ENCODE measurements around the gene CRISP3.

The CRISP3 gene

DNA sequence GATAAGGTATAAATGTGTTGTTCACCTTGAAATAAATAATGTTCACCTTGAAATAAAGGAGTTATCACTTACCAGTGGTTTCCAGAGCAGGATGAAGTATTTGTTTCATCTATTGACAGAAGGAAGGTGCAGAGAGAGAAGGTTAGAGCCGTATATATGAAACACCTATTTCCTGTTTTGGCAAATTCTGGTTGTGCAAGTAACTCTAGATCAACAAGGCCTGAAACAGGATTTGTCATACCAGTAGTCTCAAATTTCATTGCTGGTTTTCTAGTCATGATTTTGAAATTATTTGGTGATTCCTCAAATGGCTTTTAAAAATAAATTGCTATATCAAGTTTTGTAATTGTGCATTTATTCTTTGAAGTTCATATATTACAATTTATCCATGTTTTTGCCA is at the start of gene CRISP3:
Gene CRISP3, minus strand, starts transcription at position 130 of the 400 bp plus-strand sequence. Its CDS starts 21 bp downstream, at position 109.
- H3K27ac ChIP-seq (ENCODE audit: low read depth, low read length): no peak within 1 kb of the TSS
- H3K4me3 ChIP-seq (ENCODE audit: low read depth in 1 of 2, low read length in 2 of 2): no peak within 1 kb of the TSS
- no peaks in the 10 kb centered on the region for H3K27me3 ChIP-seq (ENCODE audit: control insufficient read depth in 1 of 2, insufficient read depth in 2 of 2, low read length in 2 of 2)
- no peak within 1 kb of the TSS for H3K9ac ChIP-seq (ENCODE audit: low read depth in 1 of 2, low read length in 2 of 2)
- no peaks in the 10 kb centered on the region for H3K36me3 ChIP-seq (ENCODE audit: control insufficient read depth in 1 of 2, insufficient read depth in 2 of 2, low read length in 2 of 2)
- H3K9me3 ChIP-seq (ENCODE audit: control insufficient read depth in 1 of 2, low read length in 2 of 2): no peaks in the 10 kb centered on the region
- H3K4me1 ChIP-seq (ENCODE audit: control insufficient read depth in 1 of 2, insufficient read depth in 2 of 2, low read length in 2 of 2): no peaks in the 10 kb centered on the region

DNA sequence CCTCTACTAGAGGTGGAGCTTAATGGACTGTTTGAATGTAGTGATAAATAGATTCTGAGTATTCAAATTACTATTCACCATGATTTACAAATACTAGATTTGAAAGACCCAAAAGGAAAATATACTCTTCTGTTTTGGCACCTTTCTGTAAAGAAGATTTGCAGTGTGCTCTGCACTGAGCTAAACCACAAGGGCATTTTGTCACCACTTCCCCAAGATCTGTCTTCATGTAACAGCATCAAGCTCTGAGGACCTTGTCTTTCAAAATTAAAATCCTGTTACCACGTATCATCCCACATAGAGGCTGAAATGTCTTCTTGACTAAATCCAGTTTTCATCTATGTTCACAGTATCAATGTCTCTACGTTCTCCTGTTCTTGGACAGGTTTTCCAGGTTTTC is 46.2 kb upstream of the CRISP3 start:
- Histone ChIP-seq H3K36me3 (ENCODE audit: control insufficient read depth in 1 of 2, insufficient read depth in 2 of 2, low read length in 2 of 2) (no peaks in the 10 kb centered on the region), H3K9ac (ENCODE audit: low read depth in 1 of 2, low read length in 2 of 2) (no peak overlapping the region), H3K4me1 (ENCODE audit: control insufficient read depth in 1 of 2, insufficient read depth in 2 of 2, low read length in 2 of 2) (no peaks in the 10 kb centered on the region), H3K27ac (ENCODE audit: low read depth, low read length) (no peak overlapping the region), H3K27me3 (ENCODE audit: control insufficient read depth in 1 of 2, insufficient read depth in 2 of 2, low read length in 2 of 2) (no peaks in the 10 kb centered on the region), H3K4me3 (ENCODE audit: low read depth in 1 of 2, low read length in 2 of 2) (no peak overlapping the region), H3K9me3 (ENCODE audit: control insufficient read depth in 1 of 2, low read length in 2 of 2) (no peaks in the 10 kb centered on the region)

DNA sequence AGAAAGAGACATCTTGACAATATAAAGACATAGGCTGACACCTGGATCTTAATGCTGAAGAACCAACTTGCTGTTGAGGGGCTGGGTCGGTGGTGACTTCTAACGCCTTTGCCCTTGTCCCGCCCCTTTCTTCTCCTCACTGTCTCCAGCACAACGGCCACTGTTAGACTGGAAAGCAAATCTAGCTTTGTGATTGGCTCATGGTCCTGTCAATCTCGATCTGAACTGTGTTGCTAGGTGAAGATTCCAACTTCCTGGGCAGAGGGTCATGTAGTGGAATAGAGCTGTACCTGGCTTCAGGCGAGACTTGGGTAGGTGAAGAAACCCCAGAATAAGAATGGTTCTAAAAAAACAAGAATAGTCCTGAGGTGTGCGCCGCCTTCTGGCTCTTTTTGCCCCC is 43.0 kb upstream of the CRISP3 start, which contains the start of gene PGK2:
Gene PGK2, minus strand, starts transcription at position 110 of the 400 bp plus-strand sequence. Its CDS starts 98 bp downstream, at position 12.
- Histone ChIP-seq H3K36me3 (ENCODE audit: control insufficient read depth in 1 of 2, insufficient read depth in 2 of 2, low read length in 2 of 2) (no peaks in the 10 kb centered on the region), H3K9ac (ENCODE audit: low read depth in 1 of 2, low read length in 2 of 2) (no peak within 1 kb of the TSS), H3K4me3 (ENCODE audit: low read depth in 1 of 2, low read length in 2 of 2) (no peak within 1 kb of the TSS), H3K27me3 (ENCODE audit: control insufficient read depth in 1 of 2, insufficient read depth in 2 of 2, low read length in 2 of 2) (no peaks in the 10 kb centered on the region), H3K27ac (ENCODE audit: low read depth, low read length) (no peak within 1 kb of the TSS), H3K9me3 (ENCODE audit: control insufficient read depth in 1 of 2, low read length in 2 of 2) (no peaks in the 10 kb centered on the region), H3K4me1 (ENCODE audit: control insufficient read depth in 1 of 2, insufficient read depth in 2 of 2, low read length in 2 of 2) (no peaks in the 10 kb centered on the region)

DNA sequence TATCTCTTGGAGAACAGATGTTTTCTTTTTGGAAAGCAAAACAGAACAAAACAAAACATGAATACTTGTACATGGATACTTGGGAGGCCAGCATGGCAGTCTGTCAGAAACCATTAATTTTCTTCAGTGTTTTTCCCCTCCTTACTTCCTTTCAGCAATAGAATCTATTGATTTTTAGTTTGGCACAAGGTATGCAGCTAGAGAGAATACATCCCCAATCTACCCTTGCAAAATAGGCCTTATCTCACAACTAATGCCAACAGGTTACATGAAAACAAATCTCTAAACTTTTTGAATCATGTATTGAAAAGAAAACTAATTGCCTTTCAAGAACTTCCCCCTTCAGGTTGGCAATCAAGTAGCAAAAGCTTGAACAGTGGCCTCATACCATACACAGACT is 40.1 kb upstream of the CRISP3 start:
- H3K36me3 ChIP-seq (ENCODE audit: control insufficient read depth in 1 of 2, insufficient read depth in 2 of 2, low read length in 2 of 2): no peaks in the 10 kb centered on the region
- H3K27me3 ChIP-seq (ENCODE audit: control insufficient read depth in 1 of 2, insufficient read depth in 2 of 2, low read length in 2 of 2): no peaks in the 10 kb centered on the region
- no peak overlapping the region for H3K9ac ChIP-seq (ENCODE audit: low read depth in 1 of 2, low read length in 2 of 2)
- H3K4me3 ChIP-seq (ENCODE audit: low read depth in 1 of 2, low read length in 2 of 2): no peak overlapping the region
- no peaks in the 10 kb centered on the region for H3K9me3 ChIP-seq (ENCODE audit: control insufficient read depth in 1 of 2, low read length in 2 of 2)
- no peaks in the 10 kb centered on the region for H3K4me1 ChIP-seq (ENCODE audit: control insufficient read depth in 1 of 2, insufficient read depth in 2 of 2, low read length in 2 of 2)
- no peak overlapping the region for H3K27ac ChIP-seq (ENCODE audit: low read depth, low read length)

- no peaks in the 10 kb centered on the region for H3K4me1 ChIP-seq (ENCODE audit: control insufficient read depth in 1 of 2, insufficient read depth in 2 of 2, low read length in 2 of 2)
- H3K36me3 ChIP-seq (ENCODE audit: control insufficient read depth in 1 of 2, insufficient read depth in 2 of 2, low read length in 2 of 2): no peaks in the 10 kb centered on the region
- no peaks in the 10 kb centered on the region for H3K9me3 ChIP-seq (ENCODE audit: control insufficient read depth in 1 of 2, low read length in 2 of 2)
- no peak overlapping the region for H3K4me3 ChIP-seq (ENCODE audit: low read depth in 1 of 2, low read length in 2 of 2)
- H3K9ac ChIP-seq (ENCODE audit: low read depth in 1 of 2, low read length in 2 of 2): no peak overlapping the region
- H3K27me3 ChIP-seq (ENCODE audit: control insufficient read depth in 1 of 2, insufficient read depth in 2 of 2, low read length in 2 of 2): no peaks in the 10 kb centered on the region
- H3K27ac ChIP-seq (ENCODE audit: low read depth, low read length): no peak overlapping the region
These were observed 38.5 kb upstream of the CRISP3 start for GRCh38 chr6:49782725-49783124.

GRCh38 chr6:49782293-49782692 is 38.1 kb upstream of the CRISP3 start:
- Histone ChIP-seq H3K27ac (ENCODE audit: low read depth, low read length) (no peak overlapping the region), H3K4me1 (ENCODE audit: control insufficient read depth in 1 of 2, insufficient read depth in 2 of 2, low read length in 2 of 2) (no peaks in the 10 kb centered on the region), H3K36me3 (ENCODE audit: control insufficient read depth in 1 of 2, insufficient read depth in 2 of 2, low read length in 2 of 2) (no peaks in the 10 kb centered on the region), H3K9ac (ENCODE audit: low read depth in 1 of 2, low read length in 2 of 2) (no peak overlapping the region), H3K9me3 (ENCODE audit: control insufficient read depth in 1 of 2, low read length in 2 of 2) (no peaks in the 10 kb centered on the region), H3K27me3 (ENCODE audit: control insufficient read depth in 1 of 2, insufficient read depth in 2 of 2, low read length in 2 of 2) (no peaks in the 10 kb centered on the region), H3K4me3 (ENCODE audit: low read depth in 1 of 2, low read length in 2 of 2) (no peak overlapping the region)

GRCh38 chr6:49776444-49776843 is 32.3 kb upstream of the CRISP3 start:
- Histone ChIP-seq H3K27me3 (ENCODE audit: control insufficient read depth in 1 of 2, insufficient read depth in 2 of 2, low read length in 2 of 2) (no peaks in the 10 kb centered on the region), H3K9ac (ENCODE audit: low read depth in 1 of 2, low read length in 2 of 2) (no peak overlapping the region), H3K36me3 (ENCODE audit: control insufficient read depth in 1 of 2, insufficient read depth in 2 of 2, low read length in 2 of 2) (no peaks in the 10 kb centered on the region), H3K27ac (ENCODE audit: low read depth, low read length) (no peak overlapping the region), H3K9me3 (ENCODE audit: control insufficient read depth in 1 of 2, low read length in 2 of 2) (no peaks in the 10 kb centered on the region), H3K4me3 (ENCODE audit: low read depth in 1 of 2, low read length in 2 of 2) (no peak overlapping the region), H3K4me1 (ENCODE audit: control insufficient read depth in 1 of 2, insufficient read depth in 2 of 2, low read length in 2 of 2) (no peaks in the 10 kb centered on the region)

- H3K36me3 ChIP-seq (ENCODE audit: control insufficient read depth in 1 of 2, insufficient read depth in 2 of 2, low read length in 2 of 2): no peaks in the 10 kb centered on the region
- no peaks in the 10 kb centered on the region for H3K27me3 ChIP-seq (ENCODE audit: control insufficient read depth in 1 of 2, insufficient read depth in 2 of 2, low read length in 2 of 2)
- no peak overlapping the region for H3K27ac ChIP-seq (ENCODE audit: low read depth, low read length)
- no peaks in the 10 kb centered on the region for H3K9me3 ChIP-seq (ENCODE audit: control insufficient read depth in 1 of 2, low read length in 2 of 2)
- H3K4me3 ChIP-seq (ENCODE audit: low read depth in 1 of 2, low read length in 2 of 2): no peak overlapping the region
- no peaks in the 10 kb centered on the region for H3K4me1 ChIP-seq (ENCODE audit: control insufficient read depth in 1 of 2, insufficient read depth in 2 of 2, low read length in 2 of 2)
- no peak overlapping the region for H3K9ac ChIP-seq (ENCODE audit: low read depth in 1 of 2, low read length in 2 of 2)
These were observed 30.9 kb upstream of the CRISP3 start for GRCh38 chr6:49775043-49775442.

GRCh38 chr6:49772285-49772684 is 28.1 kb upstream of the CRISP3 start:
- Histone ChIP-seq H3K4me1 (ENCODE audit: control insufficient read depth in 1 of 2, insufficient read depth in 2 of 2, low read length in 2 of 2) (no peaks in the 10 kb centered on the region), H3K9ac (ENCODE audit: low read depth in 1 of 2, low read length in 2 of 2) (no peak overlapping the region), H3K27ac (ENCODE audit: low read depth, low read length) (no peak overlapping the region)

DNA sequence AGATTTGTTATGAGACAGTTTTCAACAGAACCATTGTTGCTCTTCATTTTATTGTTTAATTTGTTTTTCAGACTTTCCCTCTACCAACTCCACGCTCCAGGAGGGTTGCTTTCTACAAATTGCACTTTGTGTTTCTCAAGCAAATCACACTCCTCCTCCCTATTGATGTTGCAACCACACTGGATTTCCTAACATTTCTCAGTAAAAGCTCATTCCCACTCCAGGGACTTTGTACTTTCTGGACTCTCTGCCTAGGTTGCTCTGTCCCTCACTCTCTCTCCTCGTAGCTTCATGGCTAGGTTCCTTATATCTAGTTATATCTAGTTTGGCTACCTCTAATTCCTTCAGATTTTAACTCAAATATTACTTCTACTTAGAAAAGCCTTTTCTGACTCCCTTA is 22.6 kb upstream of the CRISP3 start:
- H3K4me3 ChIP-seq (ENCODE audit: low read depth in 1 of 2, low read length in 2 of 2): no peak overlapping the region

More at GRCh38 chr6:49772285-49772684, 28.1 kb upstream of the CRISP3 start:
- H3K9me3 ChIP-seq (ENCODE audit: control insufficient read depth in 1 of 2, low read length in 2 of 2): no peaks in the 10 kb centered on the region
- no peaks in the 10 kb centered on the region for H3K27me3 ChIP-seq (ENCODE audit: control insufficient read depth in 1 of 2, insufficient read depth in 2 of 2, low read length in 2 of 2)
- H3K36me3 ChIP-seq (ENCODE audit: control insufficient read depth in 1 of 2, insufficient read depth in 2 of 2, low read length in 2 of 2): no peaks in the 10 kb centered on the region
- H3K4me3 ChIP-seq (ENCODE audit: low read depth in 1 of 2, low read length in 2 of 2): no peak overlapping the region

More for the DNA sequence above, 22.6 kb upstream of the CRISP3 start:
- Histone ChIP-seq H3K27ac (ENCODE audit: low read depth, low read length) (no peak overlapping the region), H3K36me3 (ENCODE audit: control insufficient read depth in 1 of 2, insufficient read depth in 2 of 2, low read length in 2 of 2) (no peaks in the 10 kb centered on the region), H3K4me1 (ENCODE audit: control insufficient read depth in 1 of 2, insufficient read depth in 2 of 2, low read length in 2 of 2) (no peaks in the 10 kb centered on the region), H3K27me3 (ENCODE audit: control insufficient read depth in 1 of 2, insufficient read depth in 2 of 2, low read length in 2 of 2) (no peaks in the 10 kb centered on the region), H3K9ac (ENCODE audit: low read depth in 1 of 2, low read length in 2 of 2) (no peak overlapping the region), H3K9me3 (ENCODE audit: control insufficient read depth in 1 of 2, low read length in 2 of 2) (no peaks in the 10 kb centered on the region)

All from duodenal mucosa (tissue), 2 donors.